GM18520 (cell line): ENCODE results near the gene GATD1.

ENCODE experiments used
- ATAC-seq: cut with Tn5 transposase; IDR thresholded peaks from one replicate; pipeline ENCODE4 v1.9.1; 2021; ENCODE audit not compliant: unreplicated experiment

GATD1 gene

GRCh38 chr11:813072-813455, 35.8 kb upstream of the GATD1 start:
- ATAC-seq = no peak

- ATAC-seq = no peak
These were observed 35.1 kb upstream of the GATD1 start for GRCh38 chr11:812390-812789.

- ATAC-seq = no peak
These were observed 34.4 kb upstream of the GATD1 start for GRCh38 chr11:811446-812245.

DNA sequence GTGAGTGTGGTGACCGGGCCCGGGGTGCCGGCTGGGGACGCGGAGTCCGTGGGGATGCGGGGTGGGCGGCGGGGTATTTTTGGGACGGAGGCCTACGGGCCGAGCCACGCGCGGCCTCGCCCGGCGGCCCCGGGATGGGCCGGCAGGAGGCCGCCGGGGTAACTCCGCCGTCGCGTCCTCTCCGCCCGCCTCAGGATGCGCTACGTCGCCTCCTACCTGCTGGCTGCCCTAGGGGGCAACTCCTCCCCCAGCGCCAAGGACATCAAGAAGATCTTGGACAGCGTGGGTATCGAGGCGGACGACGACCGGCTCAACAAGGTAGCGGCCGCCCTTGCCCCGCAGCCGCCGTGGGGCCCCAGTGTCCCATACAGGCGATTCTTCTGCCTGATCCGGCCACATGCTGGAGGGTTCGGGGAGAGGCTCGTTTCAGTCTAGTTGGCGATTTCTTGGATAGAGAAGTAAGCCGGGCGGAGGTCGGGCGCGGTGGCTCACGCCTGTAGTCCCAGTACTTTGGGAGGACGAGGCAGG, 32.8 kb upstream of the GATD1 start:
- ATAC-seq = no peak

GRCh38 chr11:809287-810039, 32.2 kb upstream of the GATD1 start, which contains the start of gene RPLP2:
Gene RPLP2 (plus strand): TSS chr11:809967. CDS start chr11:810235, 268 bp downstream.
- peak; percentile 64 for ATAC-seq

GRCh38 chr11:808427-809286, 31.4 kb upstream of the GATD1 start:
- ATAC-seq = no peak

DNA sequence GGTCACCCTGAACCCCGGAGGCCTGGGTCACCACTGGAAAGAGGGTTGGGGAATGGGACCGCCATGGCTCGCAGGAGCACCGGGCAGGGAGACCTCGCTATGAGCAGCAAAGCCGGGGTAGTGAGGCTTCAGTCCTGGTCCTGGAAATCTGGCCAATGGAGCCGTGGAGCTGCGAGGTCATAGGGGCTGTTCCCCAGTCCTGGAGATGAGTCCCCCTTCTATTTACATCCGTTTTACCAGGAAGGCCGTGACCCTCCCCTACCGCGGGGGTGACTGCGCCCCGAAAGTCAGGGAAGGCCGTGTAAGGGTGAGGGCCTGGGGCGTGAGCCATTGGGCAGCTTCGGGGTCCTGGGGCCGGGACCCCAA, 27.3 kb upstream of the GATD1 start:
- ATAC-seq = no peak

- ATAC-seq = no peak
These were observed 26.7 kb upstream of the GATD1 start for GRCh38 chr11:803770-804598.

DNA sequence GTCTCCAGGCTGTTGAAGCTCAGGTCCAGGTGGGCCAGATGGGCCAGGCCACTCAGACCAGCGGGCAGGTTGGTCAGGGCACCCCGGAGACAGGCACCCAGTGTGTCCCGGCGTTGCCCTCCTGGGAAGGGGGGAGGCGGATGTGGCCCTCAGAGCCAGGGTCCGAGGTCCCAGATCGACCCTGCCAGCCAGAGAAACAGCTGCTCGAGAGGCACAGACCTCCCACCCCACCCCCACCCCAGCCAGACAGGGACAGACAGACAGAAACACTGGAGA, 26.1 kb upstream of the GATD1 start:
- ATAC-seq = no peak

- no peak for ATAC-seq
These were observed 25.6 kb upstream of the GATD1 start for GRCh38 chr11:802693-803466.

DNA sequence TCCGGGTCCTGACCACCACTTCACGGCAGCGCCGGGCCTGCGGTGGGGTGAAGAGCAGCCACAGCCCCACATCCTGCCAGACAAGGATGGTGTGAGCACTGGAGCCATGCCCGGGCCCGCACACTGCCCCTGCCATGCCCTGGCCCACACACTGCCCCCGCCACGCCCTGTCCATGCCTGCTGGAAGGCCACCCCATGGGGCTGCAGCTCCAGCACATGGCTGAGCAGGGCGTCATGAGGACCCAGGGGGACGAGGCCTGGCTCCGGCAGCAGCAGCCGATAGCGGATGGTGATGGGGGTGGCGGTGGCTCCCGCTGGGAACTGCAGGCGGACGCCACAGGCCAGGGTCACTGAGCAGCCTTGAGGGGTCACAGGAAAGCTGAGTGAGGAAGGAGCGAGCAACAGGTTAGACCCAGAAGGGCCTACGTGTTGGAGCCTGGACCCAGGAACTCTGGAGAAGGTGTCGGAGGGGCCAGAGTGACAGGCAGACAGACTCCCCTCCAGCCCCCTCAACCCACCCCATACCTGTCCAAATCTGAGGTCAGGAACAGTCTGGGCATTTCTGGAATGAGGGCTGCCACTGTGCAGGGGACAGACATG, 24.8 kb upstream of the GATD1 start:
- no peak for ATAC-seq

DNA sequence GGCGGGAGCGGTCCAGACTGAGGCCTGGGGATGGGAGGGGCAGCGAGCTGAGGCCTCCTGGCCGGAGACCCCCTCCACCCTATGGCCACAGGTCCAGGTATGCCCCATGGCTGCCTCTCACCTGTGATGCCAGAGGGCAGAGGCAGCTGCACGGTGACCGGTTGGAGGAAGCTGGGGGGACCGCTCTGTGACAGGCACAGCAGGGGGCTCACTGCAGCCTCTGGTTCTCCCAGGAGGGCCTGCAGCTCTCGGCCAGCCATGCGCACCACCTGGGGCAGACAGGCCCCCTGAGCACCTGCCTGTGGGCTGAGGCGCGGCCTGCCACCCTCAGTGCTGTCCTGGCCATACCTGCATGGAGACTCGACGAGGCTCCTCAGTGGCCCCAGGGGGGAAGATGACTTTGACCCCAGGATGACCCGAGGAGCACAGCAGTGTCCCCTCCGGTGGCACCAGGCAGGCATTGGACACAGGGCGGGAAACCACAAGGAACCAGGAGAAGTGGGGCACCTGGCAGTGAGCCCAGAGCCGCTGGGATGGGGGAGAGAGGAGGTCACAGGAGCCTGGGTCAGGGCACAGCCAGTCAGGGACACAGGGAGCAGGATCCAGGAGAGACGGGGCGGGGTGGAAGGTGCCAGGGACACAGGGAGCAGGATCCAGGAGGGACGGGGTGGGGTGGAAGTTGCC, 24.0 kb upstream of the GATD1 start:
- ATAC-seq = no peak

DNA sequence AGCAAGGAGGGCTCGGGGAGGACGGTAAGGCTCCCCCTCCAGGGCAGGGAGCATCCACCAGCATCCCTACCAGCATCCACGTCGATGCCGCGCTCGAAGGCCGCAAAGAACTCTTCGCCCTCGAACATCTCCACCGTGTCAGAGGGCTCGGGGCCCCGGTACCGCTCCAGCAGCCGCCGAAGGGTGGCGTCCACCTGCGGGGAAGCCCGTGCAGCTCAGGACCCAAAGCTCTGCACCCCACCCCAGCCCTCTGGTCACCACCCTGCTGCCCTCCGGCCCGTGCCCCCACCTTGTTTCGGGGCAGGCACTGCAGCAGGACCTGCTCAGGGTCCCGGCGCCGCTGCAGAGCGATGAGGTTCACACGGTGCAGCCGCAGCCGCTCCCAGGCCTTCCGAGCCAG, 23.2 kb upstream of the GATD1 start:
- no peak for ATAC-seq

DNA sequence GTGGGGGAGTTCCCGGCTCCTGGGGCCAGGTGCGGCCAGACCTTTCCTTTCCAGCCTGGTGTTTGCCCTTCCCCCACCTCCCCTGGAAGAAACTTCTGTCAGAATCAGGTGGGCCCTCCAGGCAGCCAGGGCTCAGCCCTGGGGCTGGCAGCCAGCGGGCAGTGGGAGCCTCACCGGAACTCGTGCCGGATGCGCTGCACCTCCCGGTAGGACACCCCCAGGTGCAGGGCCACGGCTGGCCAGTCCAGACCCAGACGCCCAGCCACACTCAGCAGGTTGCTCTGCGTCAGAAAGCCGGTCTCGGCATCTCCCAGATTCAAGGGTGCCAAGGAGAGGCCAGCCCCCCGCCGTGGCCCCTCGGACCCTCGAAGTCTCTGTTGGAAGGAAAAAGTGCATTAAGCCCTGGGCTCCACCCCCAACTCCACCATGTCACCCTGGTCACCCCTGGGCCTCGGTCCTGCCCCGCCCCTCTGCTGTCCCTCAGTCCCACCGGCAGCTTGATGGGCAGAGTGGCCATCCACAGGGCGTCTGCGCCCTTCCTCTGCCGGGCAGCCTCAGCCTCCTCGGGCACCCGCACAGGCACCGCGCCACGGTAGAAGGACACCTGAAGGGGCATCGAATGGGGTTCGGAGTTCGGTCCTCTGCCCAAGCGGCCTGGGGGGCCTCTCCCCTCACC, 22.5 kb upstream of the GATD1 start:
- no peak for ATAC-seq

- peak; percentile 51 for ATAC-seq
These were observed 20.9 kb upstream of the GATD1 start, which contains the start of gene SLC25A22 for GRCh38 chr11:798093-798713. Gene SLC25A22 (minus strand): TSS chr11:798281. CDS start chr11:795006, 3,275 bp downstream.

DNA sequence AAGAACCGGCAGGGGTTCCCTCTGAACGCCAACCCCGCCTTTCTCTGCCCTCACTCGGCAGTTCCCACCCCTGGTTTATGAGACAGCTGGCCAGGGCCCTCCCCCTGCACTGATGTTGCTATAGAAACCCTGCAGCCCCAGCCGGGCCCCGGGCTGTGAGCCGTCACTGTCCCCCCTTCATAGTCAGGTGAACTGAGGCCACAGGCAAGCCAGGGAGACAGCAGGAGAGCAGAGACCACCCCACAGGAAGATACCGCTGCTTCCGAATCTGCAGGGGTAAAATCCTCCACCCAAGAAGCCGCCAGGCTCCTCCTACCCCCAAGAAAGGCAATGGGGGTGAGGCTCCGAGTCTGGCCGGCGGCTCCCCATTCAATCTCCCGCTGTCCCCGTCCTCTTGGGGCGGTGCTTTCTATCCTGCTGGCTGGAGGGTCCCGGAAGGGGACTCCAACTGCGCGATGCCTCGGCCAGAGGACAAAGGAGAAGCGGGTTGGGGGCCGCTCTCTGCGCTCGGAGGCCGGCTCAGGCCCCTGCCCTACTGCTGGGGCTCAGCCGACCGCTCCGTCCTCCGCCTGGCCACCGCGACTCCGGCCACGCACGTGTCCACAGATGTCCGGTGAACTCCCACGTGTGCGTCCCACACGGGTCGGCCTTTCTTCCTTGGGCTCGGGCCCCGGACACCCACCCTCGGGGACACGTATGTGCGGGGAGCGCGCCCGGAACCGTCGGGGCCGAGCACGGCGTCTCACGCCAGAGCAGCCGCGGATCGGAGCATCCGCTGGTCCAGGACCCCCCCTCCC, 20.2 kb upstream of the GATD1 start:
- peak; percentile 21 for ATAC-seq
